Astrocyte (in vitro differentiated cells and primary cell): Measurements from ENCODE around the gene PTPN14. TPM values are rescaled to one million over a fixed set of nuclear protein-coding genes. Genes with fewer than 3 reads are reported as not detected.

ENCODE experiments used
- DNase-seq: peaks from one replicate; pipeline ENCODE4 v3.0.0-alpha.2; 2010; ENCODE audit warnings: low read depth
- FAIRE-seq: peaks from 2 replicates; lab custom pipeline; 2011; peaks lifted over from hg19 to GRCh38; lab: Jason Lieb, UNC
- H2AFZ ChIP-seq: 2 replicates; pipeline ENCODE4 v1.6.0; 2012; ENCODE audit warnings: low read depth, low read length, inconsistent platforms
- H3K27ac ChIP-seq: 2 replicates; pipeline ENCODE4 v1.5.1; 2011; ENCODE audit warnings: low read depth, low read length, inconsistent platforms
- H3K27me3 ChIP-seq: 2 replicates; pipeline ENCODE4 v1.6.0; 2011; ENCODE audit warnings: low read length, inconsistent platforms; ENCODE audit not compliant: insufficient read depth
- H3K36me3 ChIP-seq: 2 replicates; pipeline ENCODE4 v1.5.1; 2011; ENCODE audit warnings: low read length, inconsistent platforms; ENCODE audit not compliant: insufficient read depth
- H3K4me1 ChIP-seq: 2 replicates; pipeline ENCODE4 v1.5.1; 2011; ENCODE audit warnings: low read length, inconsistent platforms; ENCODE audit not compliant: insufficient read depth
- H3K4me2 ChIP-seq: 2 replicates; pipeline ENCODE4 v1.6.0; 2012; ENCODE audit warnings: low read length, inconsistent platforms
- H3K4me3 ChIP-seq: 2 replicates; pipeline ENCODE4 v1.5.1; 2011; ENCODE audit warnings: low read depth, mild to moderate bottlenecking, low read length, inconsistent platforms; ENCODE audit not compliant: insufficient read depth
- H3K79me2 ChIP-seq: 2 replicates; pipeline ENCODE4 v1.6.0; 2012; ENCODE audit warnings: mild to moderate bottlenecking, low read length, inconsistent platforms; ENCODE audit not compliant: insufficient read depth
- H3K9ac ChIP-seq: 2 replicates; pipeline ENCODE4 v1.6.0; 2012; ENCODE audit warnings: mild to moderate bottlenecking, low read length, inconsistent platforms
- H3K9me3 ChIP-seq: 2 replicates; pipeline ENCODE4 v1.5.1; 2012; ENCODE audit warnings: low read depth, mild to moderate bottlenecking, low read length, inconsistent platforms; ENCODE audit not compliant: insufficient read depth
- H4K20me1 ChIP-seq: 2 replicates; pipeline ENCODE4 v1.6.0; 2012; ENCODE audit warnings: low read length, inconsistent platforms; ENCODE audit not compliant: insufficient read depth
- H3K27ac Mint-ChIP-seq: one replicate; pipeline ENCODE4 v1.8.0; 2021; ENCODE audit warnings: mild to moderate bottlenecking, mixed read lengths; ENCODE audit not compliant: unreplicated experiment
- H3K27me3 Mint-ChIP-seq: one replicate; pipeline ENCODE4 v1.8.0; 2021; ENCODE audit warnings: low read depth, mixed read lengths; ENCODE audit not compliant: unreplicated experiment
- H3K36me3 Mint-ChIP-seq: one replicate; pipeline ENCODE4 v1.8.0; 2021; ENCODE audit warnings: low read depth, mixed read lengths; ENCODE audit not compliant: unreplicated experiment
- H3K4me1 Mint-ChIP-seq: one replicate; pipeline ENCODE4 v1.8.0; 2021; ENCODE audit warnings: low read depth, mixed read lengths; ENCODE audit not compliant: unreplicated experiment
- H3K4me3 Mint-ChIP-seq: one replicate; pipeline ENCODE4 v1.8.0; 2021; ENCODE audit warnings: mild to moderate bottlenecking, moderate library complexity, mixed read lengths; ENCODE audit not compliant: unreplicated experiment
- H3K9me3 Mint-ChIP-seq: one replicate; pipeline ENCODE4 v1.8.0; 2021; ENCODE audit warnings: mild to moderate bottlenecking, mixed read lengths; ENCODE audit not compliant: unreplicated experiment
- CTCF ChIP-seq: IDR thresholded peaks from 2 replicates; pipeline ENCODE4 v1.5.1; 2011; ENCODE audit warnings: low read depth, mild to moderate bottlenecking, inconsistent platforms, low read length, moderate library complexity; ENCODE audit not compliant: insufficient read depth
- EZH2 ChIP-seq: IDR thresholded peaks from 2 replicates; pipeline ENCODE4 v1.6.1; 2012; ENCODE audit warnings: mild to moderate bottlenecking, low read length, inconsistent platforms; ENCODE audit not compliant: insufficient read depth
- total RNA-seq: library from RNA; stranded (reverse); gene quantifications from 2 replicates; pipeline ENCODE4 v1.2.1, GENCODE V29; 2021

Gene PTPN14
- total RNA-seq, 1 donor from 2014 or later, result 177 TPM

DNA sequence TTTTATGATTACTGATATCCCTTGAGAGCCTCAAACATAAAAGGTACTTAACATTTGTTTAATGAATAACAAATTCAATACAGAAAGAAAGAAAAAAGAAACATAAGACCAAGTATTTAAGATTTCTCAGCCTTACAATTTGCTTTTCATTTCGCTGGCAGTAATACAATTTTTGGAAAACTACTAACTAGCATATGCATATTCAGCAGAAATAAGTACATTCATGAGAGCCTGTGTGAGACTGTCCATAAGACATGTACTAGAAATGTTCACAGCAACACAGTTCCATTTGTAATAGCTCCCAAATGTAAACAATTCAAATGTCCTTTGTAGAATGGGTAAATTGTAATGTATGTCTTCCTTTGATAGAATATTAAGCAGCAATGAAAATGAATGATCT, 119.2 kb downstream of the PTPN14 start:
- no peak for FAIRE-seq

GRCh38 chr1:214429951-214430770, 121.2 kb downstream of the PTPN14 start:
- peaks cover 74% of the 10 kb centered on the region for H3K79me2 ChIP-seq
- TF ChIP-seq CTCF (no peak), EZH2 (no peak)
- peaks cover 44% of the 10 kb centered on the region for H3K4me1 ChIP-seq
- peaks cover 3% of the 10 kb centered on the region for H3K36me3 ChIP-seq
- no peaks in the 10 kb centered on the region for H3K27me3 ChIP-seq
- peaks cover 22% of the 10 kb centered on the region for H3K36me3 Mint-ChIP-seq
- FAIRE-seq, result peak; percentile 29
- no peaks in the 10 kb centered on the region for H4K20me1 ChIP-seq
- peaks cover 65% of the 10 kb centered on the region for H3K4me1 Mint-ChIP-seq
- no peaks in the 10 kb centered on the region for H3K9me3 ChIP-seq
- peak overlapping the region; percentile 83 for H3K27ac Mint-ChIP-seq
- peak overlapping the region; percentile 19 for H3K9ac ChIP-seq
- peak overlapping the region; percentile 97 for H3K27ac ChIP-seq
- H3K4me3 Mint-ChIP-seq, result no peak overlapping the region
- H2AFZ ChIP-seq, result no peak overlapping the region
- H3K9me3 Mint-ChIP-seq, result no peaks in the 10 kb centered on the region
- H3K4me3 ChIP-seq, result no peak overlapping the region
- peak overlapping the region; percentile 24 for H3K4me2 ChIP-seq
- H3K27me3 Mint-ChIP-seq, result no peaks in the 10 kb centered on the region
- peak; percentile 72 for DNase-seq

More for the DNA sequence above, 119.2 kb downstream of the PTPN14 start:
- TF ChIP-seq CTCF, result no peak
- TF ChIP-seq EZH2, result no peak
- peaks cover 22% of the 10 kb centered on the region for H3K36me3 Mint-ChIP-seq
- H3K9ac ChIP-seq, result no peak overlapping the region
- peaks cover 3% of the 10 kb centered on the region for H3K36me3 ChIP-seq
- H3K27me3 ChIP-seq, result no peaks in the 10 kb centered on the region
- H3K27ac Mint-ChIP-seq, result no peak overlapping the region
- DNase-seq, result no peak
- no peak overlapping the region for H3K4me3 Mint-ChIP-seq
- H3K9me3 ChIP-seq, result no peaks in the 10 kb centered on the region
- no peaks in the 10 kb centered on the region for H4K20me1 ChIP-seq
- H3K79me2 ChIP-seq, result peaks cover 79% of the 10 kb centered on the region
- no peaks in the 10 kb centered on the region for H3K9me3 Mint-ChIP-seq
- H2AFZ ChIP-seq, result no peak overlapping the region
- H3K4me2 ChIP-seq, result no peak overlapping the region
- H3K4me1 Mint-ChIP-seq, result peaks cover 52% of the 10 kb centered on the region
- H3K4me3 ChIP-seq, result no peak overlapping the region
- no peak overlapping the region for H3K27ac ChIP-seq
- H3K27me3 Mint-ChIP-seq, result no peaks in the 10 kb centered on the region
- peaks cover 34% of the 10 kb centered on the region for H3K4me1 ChIP-seq

DNA sequence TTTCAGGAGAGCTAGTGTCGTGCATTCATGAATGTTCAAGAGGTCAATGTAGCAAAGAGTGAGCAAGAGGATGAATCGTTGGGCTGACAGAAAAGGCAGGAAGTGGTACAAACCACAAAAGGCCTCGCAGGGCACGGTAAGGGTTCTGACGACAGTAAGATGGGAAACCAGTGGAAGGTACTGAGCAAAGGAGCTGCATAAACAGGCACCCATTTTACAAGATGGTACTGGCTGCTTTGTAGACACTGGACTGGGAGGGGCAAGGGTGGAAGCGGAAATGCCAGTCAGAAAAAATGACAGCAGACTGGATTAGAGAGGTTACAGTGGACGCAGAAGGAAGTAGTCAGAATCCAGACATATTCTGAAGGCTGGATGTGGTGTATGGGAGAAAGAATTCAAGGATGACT, 123.5 kb downstream of the PTPN14 start:
- DNase-seq (peak; percentile 99), FAIRE-seq (peak; percentile 94)
- Histone ChIP-seq H3K4me2 (peak overlapping the region; percentile 77), H2AFZ (no peak overlapping the region), H4K20me1 (no peaks in the 10 kb centered on the region), H3K27me3 (no peaks in the 10 kb centered on the region), H3K4me3 (peak overlapping the region; percentile 0), H3K9me3 (no peaks in the 10 kb centered on the region), H3K36me3 (peaks cover 3% of the 10 kb centered on the region), H3K4me1 (peaks cover 53% of the 10 kb centered on the region), H3K79me2 (peaks cover 73% of the 10 kb centered on the region), H3K9ac (peak overlapping the region; percentile 76), H3K27ac (peak overlapping the region; percentile 97)
- Mint-ChIP-seq H3K27ac (peak overlapping the region; percentile 97), H3K27me3 (no peaks in the 10 kb centered on the region), H3K9me3 (no peaks in the 10 kb centered on the region), H3K36me3 (peaks cover 17% of the 10 kb centered on the region), H3K4me3 (peak overlapping the region; percentile 24), H3K4me1 (peaks cover 62% of the 10 kb centered on the region)
- TF ChIP-seq EZH2 (no peak), CTCF (no peak)
